Body of pancreas (tissue), 4 donors: ENCODE results near the gene ROBO1.

Source experiments
- POLR2A ChIP-seq, 3 donors: fragments of 450-650 bp; IDR thresholded peaks; one replicate each; pipeline ENCODE4 v1.6.1; 2016; ENCODE audit warnings: antibody characterized with exemption in 3 of 3, mild to moderate bottlenecking in 2 of 3
- TF ChIP-seq, protein P1 (sequence below), 7 experiments: fragments of 450-650 bp in 4 of 7; fragments of 200-600 bp in 3 of 7; sonication (generic) in 3 of 7; IDR thresholded peaks; one replicate each; pipeline ENCODE4 v1.5.1; 2016 to 2019; ENCODE audit warnings: antibody characterized with exemption in 7 of 7

- TF ChIP-seq, protein P1, sequence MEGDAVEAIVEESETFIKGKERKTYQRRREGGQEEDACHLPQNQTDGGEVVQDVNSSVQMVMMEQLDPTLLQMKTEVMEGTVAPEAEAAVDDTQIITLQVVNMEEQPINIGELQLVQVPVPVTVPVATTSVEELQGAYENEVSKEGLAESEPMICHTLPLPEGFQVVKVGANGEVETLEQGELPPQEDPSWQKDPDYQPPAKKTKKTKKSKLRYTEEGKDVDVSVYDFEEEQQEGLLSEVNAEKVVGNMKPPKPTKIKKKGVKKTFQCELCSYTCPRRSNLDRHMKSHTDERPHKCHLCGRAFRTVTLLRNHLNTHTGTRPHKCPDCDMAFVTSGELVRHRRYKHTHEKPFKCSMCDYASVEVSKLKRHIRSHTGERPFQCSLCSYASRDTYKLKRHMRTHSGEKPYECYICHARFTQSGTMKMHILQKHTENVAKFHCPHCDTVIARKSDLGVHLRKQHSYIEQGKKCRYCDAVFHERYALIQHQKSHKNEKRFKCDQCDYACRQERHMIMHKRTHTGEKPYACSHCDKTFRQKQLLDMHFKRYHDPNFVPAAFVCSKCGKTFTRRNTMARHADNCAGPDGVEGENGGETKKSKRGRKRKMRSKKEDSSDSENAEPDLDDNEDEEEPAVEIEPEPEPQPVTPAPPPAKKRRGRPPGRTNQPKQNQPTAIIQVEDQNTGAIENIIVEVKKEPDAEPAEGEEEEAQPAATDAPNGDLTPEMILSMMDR (IDR thresholded peaks at IDR 0.05), result no peak
- no peak for TF ChIP-seq POLR2A (IDR thresholded peaks at IDR 0.05)
Observed at GRCh38 chr3:79415356-79415755, 352.4 kb downstream of the ROBO1 start.
